DND-41 (cell line): ENCODE data around the gene RNF150.

Experiments used
- ATAC-seq: fragments of 200-7000 bp; cut with Tn5 transposase; 3 replicates; pipeline ENCODE4 v1.9.1; 2021; ENCODE audit warnings: low read depth; ENCODE audit not compliant: insufficient read depth
- DNase-seq: peaks from one replicate; pipeline ENCODE4 v3.0.0-alpha.2; 2020
- H2AFZ ChIP-seq: 2 replicates; pipeline ENCODE4 v1.6.0; 2012; ENCODE audit warnings: low read depth, low read length
- H3K27ac ChIP-seq: 2 replicates; pipeline ENCODE4 v1.5.1; 2012; ENCODE audit warnings: low read length, inconsistent platforms
- H3K27me3 ChIP-seq: fragments of 200-600 bp; sonication (generic); 2 replicates; pipeline ENCODE4 v1.6.0; 2012; ENCODE audit warnings: low read length, mild to moderate bottlenecking, inconsistent platforms; ENCODE audit not compliant: insufficient read depth, poor library complexity
- H3K36me3 ChIP-seq: 2 replicates; pipeline ENCODE4 v1.5.1; 2012; ENCODE audit warnings: low read length, inconsistent platforms; ENCODE audit not compliant: insufficient read depth
- H3K4me1 ChIP-seq: 2 replicates; pipeline ENCODE4 v1.5.1; 2012; ENCODE audit warnings: mild to moderate bottlenecking, low read length; ENCODE audit not compliant: insufficient read depth
- H3K4me2 ChIP-seq: 2 replicates; pipeline ENCODE4 v1.6.0; 2012; ENCODE audit warnings: mild to moderate bottlenecking, moderate library complexity, low read length, inconsistent platforms; ENCODE audit not compliant: insufficient read depth
- H3K4me3 ChIP-seq, 2 experiments: fragments of 200-600 bp in 1 of 2; shearing (Covaris generic) in 1 of 2; 2 replicates each; pipeline ENCODE4 v1.5.1; 2012 to 2016; ENCODE audit warnings: inconsistent platforms in 2 of 2, low read length in 2 of 2, mild to moderate bottlenecking in 2 of 2, low read depth in 1 of 2, moderate library complexity in 1 of 2
- H3K79me2 ChIP-seq: 2 replicates; pipeline ENCODE4 v1.6.0; 2012; ENCODE audit warnings: low read length, inconsistent platforms; ENCODE audit not compliant: insufficient read depth
- H3K9ac ChIP-seq: 2 replicates; pipeline ENCODE4 v1.6.0; 2012; ENCODE audit warnings: low read depth, mild to moderate bottlenecking, inconsistent platforms, low read length, moderate library complexity
- H3K9me3 ChIP-seq: 2 replicates; pipeline ENCODE4 v1.5.1; 2012; ENCODE audit warnings: low read length, moderate library complexity, mild to moderate bottlenecking, inconsistent platforms; ENCODE audit not compliant: insufficient read depth, severe bottlenecking
- H4K20me1 ChIP-seq: 2 replicates; pipeline ENCODE4 v1.6.0; 2012; ENCODE audit warnings: low read length; ENCODE audit not compliant: insufficient read depth
- EZH2 ChIP-seq: IDR thresholded peaks from 3 replicates; pipeline ENCODE4 v1.6.1; 2012; ENCODE audit warnings: borderline replicate concordance, low read depth, mild to moderate bottlenecking, moderate library complexity, low read length, inconsistent platforms; ENCODE audit not compliant: severe bottlenecking
- TF ChIP-seq, protein P1 (sequence below): IDR thresholded peaks from 2 replicates; pipeline ENCODE4 v1.5.1; 2012; ENCODE audit warnings: borderline replicate concordance, low read length, moderate library complexity, mild to moderate bottlenecking; ENCODE audit not compliant: poor library complexity, severe bottlenecking; ENCODE audit errors: extremely low read depth

RNF150 gene

DNA sequence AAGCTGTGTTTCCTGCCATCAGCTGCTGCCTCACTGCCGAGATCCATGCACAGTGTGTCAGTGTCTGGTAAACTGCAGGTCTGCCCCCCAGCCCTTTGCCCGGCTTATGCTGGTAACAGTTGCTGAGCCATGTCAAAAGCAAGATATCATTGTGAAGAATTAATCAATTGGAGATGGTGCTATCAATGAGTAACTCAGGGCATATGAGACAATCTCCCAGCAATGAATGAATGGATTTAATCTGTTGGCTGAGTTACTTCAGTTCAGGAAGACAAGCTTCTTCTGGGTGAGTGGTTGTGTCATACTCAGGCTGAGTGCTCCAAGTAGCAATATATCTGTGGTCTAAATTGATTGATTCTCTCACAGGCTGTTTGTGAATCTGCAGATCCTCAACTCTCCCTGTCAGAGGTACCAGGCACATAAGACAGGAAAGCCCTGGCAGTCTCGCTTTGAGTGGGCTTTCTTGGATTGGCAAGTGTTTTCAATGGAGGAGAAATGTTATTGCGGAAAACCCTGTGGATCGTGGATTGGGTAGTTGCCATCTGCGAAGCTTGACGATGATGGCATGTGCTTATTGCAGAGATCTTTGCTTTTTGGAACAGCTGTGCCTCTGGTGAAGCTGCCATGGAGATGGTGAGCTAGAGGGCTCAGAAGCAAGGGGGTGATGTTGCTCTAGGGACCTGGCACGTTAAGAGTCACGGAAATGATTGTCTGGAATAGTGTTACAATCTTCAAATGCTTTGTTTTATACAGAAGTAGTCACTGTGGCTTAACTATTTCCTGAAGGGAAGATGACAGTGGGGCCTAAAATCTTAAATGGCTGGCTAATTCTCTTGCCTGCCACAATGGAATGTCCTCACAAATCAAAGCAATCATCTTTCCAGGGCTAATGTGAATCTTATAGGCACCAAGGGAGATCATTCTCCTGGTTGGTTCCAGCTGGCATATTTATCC, 229.5 kb downstream of the RNF150 start:
- H2AFZ ChIP-seq, result no peak overlapping the region
- H3K36me3 ChIP-seq, result no peaks in the 10 kb centered on the region
- H3K9me3 ChIP-seq, result no peaks in the 10 kb centered on the region
- no peak overlapping the region for H3K27ac ChIP-seq
- no peak overlapping the region for H3K4me2 ChIP-seq
- no peaks in the 10 kb centered on the region for H3K4me1 ChIP-seq
- DNase-seq, result no peak
- no peaks in the 10 kb centered on the region for H4K20me1 ChIP-seq
- peaks cover 4% of the 10 kb centered on the region for H3K27me3 ChIP-seq
- TF ChIP-seq, protein P1, sequence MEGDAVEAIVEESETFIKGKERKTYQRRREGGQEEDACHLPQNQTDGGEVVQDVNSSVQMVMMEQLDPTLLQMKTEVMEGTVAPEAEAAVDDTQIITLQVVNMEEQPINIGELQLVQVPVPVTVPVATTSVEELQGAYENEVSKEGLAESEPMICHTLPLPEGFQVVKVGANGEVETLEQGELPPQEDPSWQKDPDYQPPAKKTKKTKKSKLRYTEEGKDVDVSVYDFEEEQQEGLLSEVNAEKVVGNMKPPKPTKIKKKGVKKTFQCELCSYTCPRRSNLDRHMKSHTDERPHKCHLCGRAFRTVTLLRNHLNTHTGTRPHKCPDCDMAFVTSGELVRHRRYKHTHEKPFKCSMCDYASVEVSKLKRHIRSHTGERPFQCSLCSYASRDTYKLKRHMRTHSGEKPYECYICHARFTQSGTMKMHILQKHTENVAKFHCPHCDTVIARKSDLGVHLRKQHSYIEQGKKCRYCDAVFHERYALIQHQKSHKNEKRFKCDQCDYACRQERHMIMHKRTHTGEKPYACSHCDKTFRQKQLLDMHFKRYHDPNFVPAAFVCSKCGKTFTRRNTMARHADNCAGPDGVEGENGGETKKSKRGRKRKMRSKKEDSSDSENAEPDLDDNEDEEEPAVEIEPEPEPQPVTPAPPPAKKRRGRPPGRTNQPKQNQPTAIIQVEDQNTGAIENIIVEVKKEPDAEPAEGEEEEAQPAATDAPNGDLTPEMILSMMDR, result no peak
- TF ChIP-seq EZH2, result no peak
- ATAC-seq, result no peak
- no peak overlapping the region for H3K9ac ChIP-seq
- no peak overlapping the region for H3K4me3 ChIP-seq
- no peaks in the 10 kb centered on the region for H3K79me2 ChIP-seq

GRCh38 chr4:140901736-140902336, 231.4 kb downstream of the RNF150 start:
- Histone ChIP-seq H2AFZ (no peak overlapping the region), H3K79me2 (no peaks in the 10 kb centered on the region), H3K4me2 (no peak overlapping the region), H3K9ac (no peak overlapping the region), H4K20me1 (no peaks in the 10 kb centered on the region), H3K9me3 (no peaks in the 10 kb centered on the region), H3K27me3 (peaks cover 4% of the 10 kb centered on the region), H3K4me3 (no peak overlapping the region), H3K27ac (no peak overlapping the region), H3K36me3 (no peaks in the 10 kb centered on the region), H3K4me1 (no peaks in the 10 kb centered on the region)
- ATAC-seq (no peak), DNase-seq (no peak)
- TF ChIP-seq, protein P1, result no peak
- TF ChIP-seq EZH2, result no peak

DNA sequence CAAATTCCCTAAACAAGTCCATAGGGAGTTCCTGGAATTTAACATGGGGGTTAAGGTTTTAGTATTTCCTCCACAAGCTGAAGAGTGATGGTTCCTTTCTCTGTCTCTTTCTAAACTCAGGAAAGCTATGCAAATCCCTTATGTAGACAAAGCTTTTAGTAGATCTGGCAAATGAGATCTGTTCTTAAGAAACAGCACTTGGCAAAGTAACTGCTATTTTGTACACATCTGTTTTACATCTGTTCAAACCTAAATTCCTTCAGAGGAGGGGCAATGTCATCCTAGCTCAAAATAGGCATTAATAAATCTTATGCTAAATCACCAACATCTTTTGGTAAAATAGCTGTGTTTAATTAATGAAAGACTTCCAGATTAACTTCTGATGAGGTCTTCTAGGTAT, 239.3 kb downstream of the RNF150 start:
- DNase-seq, result no peak
- H3K4me3 ChIP-seq, result no peak overlapping the region

More for the DNA sequence above, 239.3 kb downstream of the RNF150 start:
- Histone ChIP-seq H3K9me3 (no peaks in the 10 kb centered on the region), H3K9ac (no peak overlapping the region), H3K4me2 (no peak overlapping the region), H3K27ac (no peak overlapping the region), H3K4me1 (no peaks in the 10 kb centered on the region), H2AFZ (no peak overlapping the region), H3K36me3 (no peaks in the 10 kb centered on the region), H3K79me2 (no peaks in the 10 kb centered on the region), H4K20me1 (no peaks in the 10 kb centered on the region), H3K27me3 (no peaks in the 10 kb centered on the region)
- no peak for ATAC-seq
- TF ChIP-seq, protein P1, result no peak
- no peak for TF ChIP-seq EZH2
